GM12873 (cell line): ENCODE results near the gene EZH2.

Source experiments
- TF ChIP-seq, protein P1 (sequence below): IDR thresholded peaks from 2 replicates; pipeline ENCODE4 v1.5.1; 2012; ENCODE audit warnings: low read depth, mild to moderate bottlenecking, moderate library complexity, low read length, control low read depth; ENCODE audit not compliant: insufficient read depth; ENCODE audit errors: missing control alignments

EZH2 gene

DNA sequence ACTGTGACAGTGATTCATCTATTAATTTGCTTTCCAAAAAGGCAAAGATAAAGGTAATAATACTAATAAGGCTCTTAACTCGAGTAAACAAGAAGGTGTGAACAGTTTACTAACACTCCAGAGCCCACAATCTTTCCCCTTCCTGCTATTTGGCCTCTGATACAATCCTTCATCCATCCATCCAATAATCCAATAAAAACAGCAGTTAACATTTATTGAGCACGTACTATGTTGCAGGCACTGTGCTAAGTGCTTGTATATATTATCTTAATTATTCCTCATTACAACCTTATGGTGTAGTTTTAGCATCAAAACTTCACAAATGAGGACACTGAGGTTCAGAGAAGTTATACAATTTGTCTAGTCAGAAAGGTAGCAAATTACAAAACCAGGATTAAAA is 49.5 kb downstream of the EZH2 start:
- TF ChIP-seq, protein P1, sequence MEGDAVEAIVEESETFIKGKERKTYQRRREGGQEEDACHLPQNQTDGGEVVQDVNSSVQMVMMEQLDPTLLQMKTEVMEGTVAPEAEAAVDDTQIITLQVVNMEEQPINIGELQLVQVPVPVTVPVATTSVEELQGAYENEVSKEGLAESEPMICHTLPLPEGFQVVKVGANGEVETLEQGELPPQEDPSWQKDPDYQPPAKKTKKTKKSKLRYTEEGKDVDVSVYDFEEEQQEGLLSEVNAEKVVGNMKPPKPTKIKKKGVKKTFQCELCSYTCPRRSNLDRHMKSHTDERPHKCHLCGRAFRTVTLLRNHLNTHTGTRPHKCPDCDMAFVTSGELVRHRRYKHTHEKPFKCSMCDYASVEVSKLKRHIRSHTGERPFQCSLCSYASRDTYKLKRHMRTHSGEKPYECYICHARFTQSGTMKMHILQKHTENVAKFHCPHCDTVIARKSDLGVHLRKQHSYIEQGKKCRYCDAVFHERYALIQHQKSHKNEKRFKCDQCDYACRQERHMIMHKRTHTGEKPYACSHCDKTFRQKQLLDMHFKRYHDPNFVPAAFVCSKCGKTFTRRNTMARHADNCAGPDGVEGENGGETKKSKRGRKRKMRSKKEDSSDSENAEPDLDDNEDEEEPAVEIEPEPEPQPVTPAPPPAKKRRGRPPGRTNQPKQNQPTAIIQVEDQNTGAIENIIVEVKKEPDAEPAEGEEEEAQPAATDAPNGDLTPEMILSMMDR = no peak

DNA sequence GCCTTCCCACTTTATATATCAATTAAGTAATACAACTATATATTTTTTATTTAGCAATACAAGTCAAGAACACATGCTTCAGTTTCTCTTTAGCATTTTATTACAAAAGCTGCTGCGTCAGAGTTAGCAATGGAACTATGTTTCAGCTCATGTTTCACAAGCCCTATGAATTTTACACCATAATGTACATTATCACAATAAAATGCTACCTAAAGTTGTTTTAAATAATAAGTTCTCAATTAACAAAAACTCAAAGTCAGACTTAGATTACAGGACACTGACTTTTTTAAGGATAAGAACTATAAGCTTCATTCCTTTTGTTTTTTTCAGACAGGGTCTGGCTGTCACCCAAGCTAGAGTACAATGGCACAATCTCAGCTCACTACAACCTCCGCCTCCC is 52.3 kb downstream of the EZH2 start:
- TF ChIP-seq, protein P1 = no peak

DNA sequence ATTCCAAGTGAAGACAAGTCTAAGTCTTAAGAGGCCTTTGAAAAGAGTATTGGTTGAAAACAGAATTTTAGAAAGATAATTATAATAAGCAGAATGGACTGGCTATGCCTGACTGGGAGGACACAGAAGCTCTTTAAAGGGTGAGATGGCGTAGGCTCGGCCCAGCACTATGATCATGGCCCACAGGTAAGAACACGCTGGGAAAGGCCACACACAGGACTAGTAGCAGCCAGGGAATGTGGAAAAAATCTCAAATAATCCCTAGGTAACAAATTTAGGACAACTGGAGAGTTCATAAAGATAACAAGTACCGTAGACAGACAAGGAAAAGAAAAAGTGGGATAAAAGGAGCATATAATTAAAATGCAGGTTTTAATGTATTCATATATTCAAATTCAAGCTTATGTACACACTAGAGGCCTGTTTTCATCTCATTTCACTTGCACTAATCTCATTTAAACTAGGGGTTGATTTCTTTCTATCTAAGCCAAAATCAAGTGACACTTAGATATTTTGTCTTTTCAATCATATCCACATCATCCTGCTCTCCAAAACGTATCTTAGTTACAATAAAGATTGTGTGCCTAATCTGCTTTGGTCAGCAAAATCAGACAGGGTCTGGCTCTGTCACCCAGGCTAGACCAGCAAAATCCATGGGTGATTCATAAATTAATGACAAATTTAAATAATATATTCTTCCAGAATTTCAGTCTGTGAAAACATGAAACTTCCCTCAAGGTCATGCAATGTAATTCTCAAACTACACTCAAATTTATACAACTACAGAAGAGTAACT is 53.0 kb downstream of the EZH2 start:
- TF ChIP-seq, protein P1 = no peak

DNA sequence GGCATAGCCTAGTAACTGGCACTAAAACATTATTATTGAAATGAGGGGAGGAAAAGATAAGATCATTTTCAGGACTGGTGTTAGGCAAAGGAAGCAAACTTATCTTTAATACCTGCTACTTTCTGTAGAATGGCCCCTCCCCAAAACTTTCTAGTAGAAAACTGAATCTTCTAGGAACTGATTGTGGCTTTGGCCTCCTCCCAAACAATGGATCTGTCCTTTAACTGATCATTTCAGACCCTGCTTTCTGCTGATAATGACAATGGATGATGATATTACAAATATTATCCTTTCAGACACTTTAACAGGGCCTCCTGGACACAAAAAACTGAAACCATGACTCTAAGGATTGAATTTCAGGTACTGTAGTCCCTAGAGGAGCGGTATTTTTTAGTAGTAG is 55.1 kb downstream of the EZH2 start:
- TF ChIP-seq, protein P1 = no peak

DNA sequence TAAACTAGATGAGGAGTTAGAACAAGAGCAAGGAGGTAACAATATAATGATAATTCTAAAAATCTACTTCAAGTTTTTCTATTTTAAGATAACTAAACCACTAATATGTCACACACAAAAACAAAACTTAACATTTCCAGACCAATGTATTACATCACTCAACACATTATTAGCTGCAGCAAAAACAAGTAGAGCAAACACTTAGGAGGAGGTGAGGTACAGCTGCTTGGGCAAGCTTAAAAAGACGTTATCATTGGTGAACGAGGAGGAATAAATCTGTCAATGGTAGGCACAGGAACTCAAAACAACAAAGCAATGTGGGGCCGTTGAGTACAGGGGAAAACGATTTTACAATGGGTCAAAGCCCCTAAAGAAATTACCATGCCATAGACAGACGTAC is 58.8 kb downstream of the EZH2 start:
- TF ChIP-seq, protein P1 = no peak

- TF ChIP-seq, protein P1 = no peak
Observed at GRCh38 chr7:148824864-148825263, 59.2 kb downstream of the EZH2 start.

DNA sequence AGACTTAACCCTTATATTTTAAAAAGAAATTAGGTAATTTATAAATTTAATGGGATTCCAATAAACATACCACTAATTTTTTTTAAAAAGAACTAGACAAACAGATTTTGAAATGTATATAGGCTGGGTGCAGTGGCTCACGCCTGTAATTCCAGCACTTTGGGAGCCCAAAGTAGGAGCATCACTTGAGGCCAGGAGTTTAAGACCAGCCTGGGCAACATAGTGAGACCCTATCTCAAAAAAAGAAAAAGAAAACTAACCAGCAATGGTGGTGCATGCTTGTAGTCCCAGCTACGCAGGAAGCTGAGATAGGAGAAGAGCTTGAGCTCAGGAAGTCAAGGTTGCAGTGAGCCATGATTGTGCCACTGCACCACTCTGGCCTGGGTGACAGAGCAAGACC is 62.7 kb downstream of the EZH2 start:
- TF ChIP-seq, protein P1 = no peak
